SU-DHL-6 (cell line): ENCODE measurements around the gene SMYD4.

Source experiments
- EZH2phosphoT487 ChIP-seq: fragments of 200-600 bp; sonication (generic), shearing (Covaris generic); conservative IDR thresholded peaks from 2 replicates; pipeline ENCODE4 v1.6.1; 2018; ENCODE audit warnings: mild to moderate bottlenecking, antibody characterized with exemption, low read length, moderate library complexity, mixed read lengths
- TF ChIP-seq, protein P1 (sequence below): fragments of 200-600 bp; sonication (generic); IDR thresholded peaks from one replicate; pipeline ENCODE4 v1.5.1; 2017; ENCODE audit warnings: antibody characterized with exemption, mild to moderate bottlenecking, low read length, moderate library complexity; ENCODE audit not compliant: insufficient read depth, poor library complexity, severe bottlenecking

GRCh38 chr17:1737531-1738291 is 92.0 kb downstream of the SMYD4 start:
- TF ChIP-seq, protein P1, sequence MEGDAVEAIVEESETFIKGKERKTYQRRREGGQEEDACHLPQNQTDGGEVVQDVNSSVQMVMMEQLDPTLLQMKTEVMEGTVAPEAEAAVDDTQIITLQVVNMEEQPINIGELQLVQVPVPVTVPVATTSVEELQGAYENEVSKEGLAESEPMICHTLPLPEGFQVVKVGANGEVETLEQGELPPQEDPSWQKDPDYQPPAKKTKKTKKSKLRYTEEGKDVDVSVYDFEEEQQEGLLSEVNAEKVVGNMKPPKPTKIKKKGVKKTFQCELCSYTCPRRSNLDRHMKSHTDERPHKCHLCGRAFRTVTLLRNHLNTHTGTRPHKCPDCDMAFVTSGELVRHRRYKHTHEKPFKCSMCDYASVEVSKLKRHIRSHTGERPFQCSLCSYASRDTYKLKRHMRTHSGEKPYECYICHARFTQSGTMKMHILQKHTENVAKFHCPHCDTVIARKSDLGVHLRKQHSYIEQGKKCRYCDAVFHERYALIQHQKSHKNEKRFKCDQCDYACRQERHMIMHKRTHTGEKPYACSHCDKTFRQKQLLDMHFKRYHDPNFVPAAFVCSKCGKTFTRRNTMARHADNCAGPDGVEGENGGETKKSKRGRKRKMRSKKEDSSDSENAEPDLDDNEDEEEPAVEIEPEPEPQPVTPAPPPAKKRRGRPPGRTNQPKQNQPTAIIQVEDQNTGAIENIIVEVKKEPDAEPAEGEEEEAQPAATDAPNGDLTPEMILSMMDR: no peak
- no peak for TF ChIP-seq EZH2phosphoT487
